H1 (cell line): ENCODE results near the gene MRPL52. TPM values are rescaled to one million over a fixed set of nuclear protein-coding genes. Genes with fewer than 3 reads are reported as not detected.

ENCODE experiments used
- CTCF ChIA-PET: fragments of 300-600 bp; sonication (Branson Sonifier 250); formaldehyde crosslinking; loops from one replicate; lab custom pipeline; 2021; ENCODE audit not compliant: partially characterized antibody; lab: Charles Lee
- POLR2A ChIA-PET: fragments of 300-600 bp; sonication (Branson Sonifier 250); formaldehyde crosslinking; loops from one replicate; lab custom pipeline; 2021; ENCODE audit warnings: inconsistent platforms; ENCODE audit not compliant: partially characterized antibody; lab: Charles Lee
- DNase-seq, 2 experiments: peaks; one replicate each; pipeline versions ENCODE4 v3.0.0 to v3.0.0-alpha.2; 2010 to 2022; ENCODE audit warnings: low spot score in 2 of 2, low read depth in 1 of 2, mixed read lengths in 1 of 2
- FAIRE-seq: peaks from 2 replicates; lab custom pipeline; 2011; peaks lifted over from hg19 to GRCh38; lab: Jason Lieb, UNC
- H2AFZ ChIP-seq: 2 replicates; pipeline ENCODE4 v1.8.1; 2012; ENCODE audit warnings: low read length, inconsistent platforms
- H2AK5ac ChIP-seq: 2 replicates; pipeline ENCODE4 v1.6.1; 2013; ENCODE audit warnings: low read depth, low read length
- H2BK120ac ChIP-seq: replicated peaks from 2 replicates; pipeline ENCODE3; 2013; ENCODE audit warnings: low read depth, low read length, inconsistent platforms
- H2BK12ac ChIP-seq: 2 replicates; pipeline ENCODE4 v1.6.1; 2013; ENCODE audit warnings: low read depth, low read length
- H2BK15ac ChIP-seq: 2 replicates; pipeline ENCODE4 v1.6.1; 2013; ENCODE audit warnings: low read length
- H2BK20ac ChIP-seq: 2 replicates; pipeline ENCODE4 v1.6.1; 2013; ENCODE audit warnings: low read length
- H2BK5ac ChIP-seq: 2 replicates; pipeline ENCODE4 v1.6.1; 2013; ENCODE audit warnings: low read depth, low read length
- H3K14ac ChIP-seq: 2 replicates; pipeline ENCODE4 v1.6.1; 2013; ENCODE audit warnings: inconsistent platforms; ENCODE audit not compliant: insufficient read length
- H3K18ac ChIP-seq: 2 replicates; pipeline ENCODE4 v1.6.1; 2013; ENCODE audit warnings: low read length; ENCODE audit errors: extremely low read depth
- H3K23ac ChIP-seq: 2 replicates; pipeline ENCODE4 v1.6.1; 2013; ENCODE audit warnings: inconsistent platforms; ENCODE audit not compliant: insufficient read length
- H3K23me2 ChIP-seq: 2 replicates; pipeline ENCODE4 v1.6.1; 2013; ENCODE audit warnings: low read depth, low read length
- H3K27ac ChIP-seq: 2 replicates; pipeline ENCODE4 v1.6.1; 2011; ENCODE audit warnings: low read depth, low read length, inconsistent platforms
- H3K27me3 ChIP-seq, 4 experiments: replicated peaks in 1 of 4; 1 replicate in 1 of 4; 2 replicates in 3 of 4; pipeline versions ENCODE4 v1.6.1 to v1.8.1; 2011 to 2013; ENCODE audit warnings: low read length in 3 of 4, mild to moderate bottlenecking in 3 of 4, inconsistent platforms in 2 of 4, mixed read lengths in 2 of 4, moderate library complexity in 1 of 4; ENCODE audit not compliant: control insufficient read depth in 3 of 4, insufficient read depth in 3 of 4; ENCODE audit errors: extremely low read depth in 1 of 4
- H3K36me3 ChIP-seq, 4 experiments: 2 replicates each; pipeline versions ENCODE4 v1.6.1 to v1.8.1; 2011 to 2013; ENCODE audit warnings: mild to moderate bottlenecking in 4 of 4, low read length in 3 of 4, moderate library complexity in 2 of 4, control low read depth in 1 of 4, inconsistent platforms in 1 of 4; ENCODE audit not compliant: insufficient read depth in 4 of 4, control insufficient read depth in 2 of 4
- H3K4ac ChIP-seq: replicated peaks from 2 replicates; pipeline ENCODE3; 2013; ENCODE audit warnings: low read length, low read depth, mixed read lengths, inconsistent platforms; ENCODE audit not compliant: insufficient read length
- H3K4me1 ChIP-seq, 4 experiments: replicated peaks in 1 of 4; 1 replicate in 1 of 4; 2 replicates in 3 of 4; pipeline versions ENCODE4 v1.6.1 to v1.8.1; 2011 to 2013; ENCODE audit warnings: low read length in 3 of 4, inconsistent platforms in 2 of 4, mixed read lengths in 1 of 4; ENCODE audit not compliant: insufficient read depth in 4 of 4, control insufficient read depth in 3 of 4
- H3K4me2 ChIP-seq, 2 experiments: 2 replicates each; pipeline versions ENCODE4 v1.6.1 to v1.8.1; 2011 to 2013; ENCODE audit warnings: low read depth in 2 of 2, low read length in 2 of 2, control low read depth in 1 of 2, inconsistent platforms in 1 of 2, mild to moderate bottlenecking in 1 of 2; ENCODE audit not compliant: insufficient read depth in 1 of 2
- H3K4me3 ChIP-seq, 4 experiments: fragments of 200-600, 300-600 bp in 1 of 4; sonication (generic), shearing (Covaris generic), sonication (Bioruptor Twin) in 1 of 4; 2 replicates each; pipeline versions ENCODE4 v1.5.1 to v1.8.1; 2011 to 2016; ENCODE audit warnings: low read length in 4 of 4, low read depth in 3 of 4, control low read depth in 2 of 4, inconsistent platforms in 2 of 4, mild to moderate bottlenecking in 2 of 4, mixed read lengths in 1 of 4, moderate library complexity in 1 of 4; ENCODE audit not compliant: insufficient read depth in 2 of 4; ENCODE audit errors: extremely low read depth in 1 of 4
- H3K56ac ChIP-seq: replicated peaks from 2 replicates; pipeline ENCODE3; 2013; ENCODE audit warnings: low read depth, mild to moderate bottlenecking, mixed read lengths, low read length, inconsistent platforms; ENCODE audit not compliant: insufficient read length
- H3K79me1 ChIP-seq: 2 replicates; pipeline ENCODE4 v1.6.1; 2013; ENCODE audit warnings: low read depth, low read length, control low read depth
- H3K79me2 ChIP-seq, 2 experiments: 2 replicates each; pipeline versions ENCODE4 v1.6.1 to v1.8.1; 2012 to 2013; ENCODE audit warnings: low read length in 2 of 2, mild to moderate bottlenecking in 2 of 2, inconsistent platforms in 1 of 2; ENCODE audit not compliant: insufficient read depth in 2 of 2, control insufficient read depth in 1 of 2
- H3K9ac ChIP-seq, 4 experiments: replicated peaks in 1 of 4; 1 replicate in 1 of 4; 2 replicates in 3 of 4; pipeline versions ENCODE4 v1.6.1 to v1.8.1; 2011 to 2013; ENCODE audit warnings: low read depth in 3 of 4, low read length in 3 of 4, control low read depth in 2 of 4, mild to moderate bottlenecking in 2 of 4, moderate library complexity in 2 of 4, inconsistent platforms in 1 of 4; ENCODE audit errors: extremely low read depth in 1 of 4
- H3K9me3 ChIP-seq, 2 experiments: 2 replicates each; pipeline versions ENCODE4 v1.6.1 to v1.8.1; 2012 to 2013; ENCODE audit warnings: mild to moderate bottlenecking in 2 of 2, moderate library complexity in 2 of 2, control low read depth in 1 of 2, inconsistent platforms in 1 of 2, low read depth in 1 of 2, low read length in 1 of 2, mixed read lengths in 1 of 2; ENCODE audit not compliant: insufficient read depth in 2 of 2
- H4K20me1 ChIP-seq, 2 experiments: replicated peaks in 1 of 2; 2 replicates each; pipeline versions ENCODE3 to v1.8.1; 2011 to 2013; ENCODE audit warnings: inconsistent platforms in 2 of 2, low read length in 2 of 2, mild to moderate bottlenecking in 1 of 2; ENCODE audit not compliant: insufficient read depth in 2 of 2, control insufficient read depth in 1 of 2
- H4K5ac ChIP-seq: 2 replicates; pipeline ENCODE4 v1.6.1; 2013; ENCODE audit warnings: low read length, low read depth, mixed read lengths, inconsistent platforms; ENCODE audit not compliant: insufficient read length
- H4K8ac ChIP-seq: 2 replicates; pipeline ENCODE4 v1.8.0; 2013; ENCODE audit warnings: mild to moderate bottlenecking, moderate library complexity, low read length, inconsistent platforms; ENCODE audit not compliant: insufficient read depth; ENCODE audit errors: extremely low read depth
- H4K91ac ChIP-seq: replicated peaks from 2 replicates; pipeline ENCODE3; 2013; ENCODE audit warnings: low read length, mixed read lengths, inconsistent platforms; ENCODE audit not compliant: insufficient read length
- ASH2L ChIP-seq: fragments of 200-600, 300-600 bp; sonication (generic); IDR thresholded peaks from one replicate; pipeline ENCODE4 v1.7.1; 2017; ENCODE audit warnings: low read length
- CHD1 ChIP-seq: IDR thresholded peaks from 2 replicates; pipeline ENCODE4 v1.6.1; 2012; ENCODE audit warnings: low read depth, low read length, improper control_type of control experiment
- CREB1 ChIP-seq: IDR thresholded peaks from 2 replicates; pipeline ENCODE4 v1.6.1; 2012; ENCODE audit warnings: inconsistent platforms
- EGR1 ChIP-seq: IDR thresholded peaks from 2 replicates; pipeline ENCODE4 v1.6.1; 2011; ENCODE audit warnings: low read depth, low read length, borderline replicate concordance
- HDAC2 ChIP-seq, 2 experiments: fragments of 300-600 bp in 1 of 2; sonication (generic) in 1 of 2; IDR thresholded peaks; 2 replicates each; pipeline ENCODE4 v1.6.1; 2011 to 2012; ENCODE audit warnings: low read depth in 2 of 2, low read length in 2 of 2, mild to moderate bottlenecking in 2 of 2, moderate library complexity in 2 of 2, borderline replicate concordance in 1 of 2, inconsistent platforms in 1 of 2
- KDM1A ChIP-seq: fragments of 200-600, 300-600 bp; sonication (generic); IDR thresholded peaks from 2 replicates; pipeline ENCODE4 v1.7.1; 2016; ENCODE audit warnings: mild to moderate bottlenecking, low read length, borderline replicate concordance
- NRF1 ChIP-seq: IDR thresholded peaks from 2 replicates; pipeline ENCODE4 v1.6.1; 2011; ENCODE audit warnings: mild to moderate bottlenecking, low read depth, low read length, improper control_type of control experiment
- SIN3A ChIP-seq, 2 experiments: IDR thresholded peaks in 1 of 2; conservative IDR thresholded peaks in 1 of 2; 2 replicates each; pipeline ENCODE4 v1.6.1; 2011 to 2012; ENCODE audit warnings: low read length in 2 of 2, improper control_type of control experiment in 1 of 2, low read depth in 1 of 2, mild to moderate bottlenecking in 1 of 2
- SIRT6 ChIP-seq: IDR thresholded peaks from one replicate; pipeline ENCODE4 v1.7.1; 2012; ENCODE audit warnings: low read length, inconsistent platforms
- TAF1 ChIP-seq: IDR thresholded peaks from 2 replicates; pipeline ENCODE4 v1.6.1; 2011; ENCODE audit warnings: mild to moderate bottlenecking, low read depth, low read length
- TAF7 ChIP-seq: optimal IDR thresholded peaks from 2 replicates; pipeline ENCODE3; 2011; ENCODE audit warnings: low read depth, mild to moderate bottlenecking, inconsistent platforms, low read length, moderate library complexity, borderline replicate concordance
- WGBS, 2 experiments: shearing (Covaris generic) in 1 of 2; methylation state at CpG; one replicate each; pipeline versions ENCODE4 v1.1.6 to v1.1.7; 2013 to 2015; ENCODE audit warnings: low lambda C conversion rate in 2 of 2, mixed read lengths in 2 of 2, inconsistent platforms in 1 of 2, low coverage in 1 of 2, missing lambda C conversion rate in 1 of 2; ENCODE audit not compliant: insufficient replicate concordance in 2 of 2, insufficient coverage in 1 of 2, insufficient read length in 1 of 2; ENCODE audit errors: extremely low coverage in 1 of 2, missing lambda C conversion rate in 1 of 2; 5-methylcytosine and 5-hydroxymethylcytosine counted together
- polyA plus RNA-seq, 7 experiments: library from polyadenylated mRNA; depleted of rRNA in 3 of 7; stranded (reverse) in 5 of 7; unstranded in 2 of 7; fragments of >200 nt in 5 of 7; fragments of 200-250 nt in 2 of 7; gene quantifications; 1 replicate in 5 of 7; 2 replicates in 1 of 7; 4 replicates in 1 of 7; pipeline versions ENCODE4 v1.2.1 to v1.2.3, GENCODE V29; 2011 to 2013; ENCODE audit warnings: missing spikeins in 2 of 7, mixed read lengths in 2 of 7
- total RNA-seq: library from RNA; stranded (reverse); fragmentation: NEBNext Ultra II Directional; extraction: Animal tissue kit (Norgen Biotek cat#: 25700); gene quantifications from 2 replicates; pipeline ENCODE4 v1.2.1, GENCODE V29; 2021
- TF ChIP-seq, protein P1 (sequence below): IDR thresholded peaks from 2 replicates; pipeline ENCODE4 v1.6.1; 2011; ENCODE audit warnings: low read length, improper control_type of control experiment

Gene MRPL52
- total and polyA plus RNA-seq, 2 of the 8 experiments (the other 6 are each of a cell fraction or from before 2014, with no cell fraction given): 70.5 to 176 TPM

DNA sequence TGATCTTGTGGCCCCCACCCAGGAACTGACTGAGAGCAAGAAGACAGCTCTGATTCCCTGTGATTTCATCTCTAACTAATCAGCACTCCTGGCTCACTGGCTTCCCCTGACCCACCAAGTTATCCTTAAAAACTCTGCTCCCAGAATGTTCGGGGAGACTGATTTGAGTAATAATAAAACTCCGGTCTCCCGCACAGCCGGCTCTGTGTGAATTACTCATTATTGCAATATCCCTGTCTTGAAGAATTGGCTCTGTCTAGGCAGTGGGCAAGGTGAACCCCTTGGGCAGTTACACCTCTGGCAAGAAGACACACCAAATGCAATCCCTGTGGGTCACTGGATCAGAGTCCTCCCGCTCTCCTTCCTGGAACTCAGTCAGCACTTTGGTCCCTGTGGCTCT is 35.7 kb upstream of the MRPL52 start:
- CTCF ChIA-PET: interaction anchor here (0.6 to 53.1 kb wide), 8 partner anchors 10 to 136 kb away, joined by 3 to 1562 read pairs (median 4); partner anchors contain the start of genes LRP10, MMP14 and REM2
- no peak for FAIRE-seq
- TF ChIP-seq TAF7 (no peak), ASH2L (no peak), TAF1 (no peak), NRF1 (no peak), SIRT6 (no peak), CHD1 (no peak), SIN3A (conservative IDR thresholded peaks at IDR 0.05 in 1 of 2, IDR thresholded peaks at IDR 0.05 in 1 of 2; ENCODE audit: low read depth in 1 of 2, low read length in 2 of 2) (no peak), KDM1A (no peak), CREB1 (no peak), HDAC2 (IDR thresholded peaks at IDR 0.05; ENCODE audit: borderline replicate concordance in 1 of 2, low read depth in 2 of 2, low read length in 2 of 2) (no peak), EGR1 (no peak)
- TF ChIP-seq, protein P1, sequence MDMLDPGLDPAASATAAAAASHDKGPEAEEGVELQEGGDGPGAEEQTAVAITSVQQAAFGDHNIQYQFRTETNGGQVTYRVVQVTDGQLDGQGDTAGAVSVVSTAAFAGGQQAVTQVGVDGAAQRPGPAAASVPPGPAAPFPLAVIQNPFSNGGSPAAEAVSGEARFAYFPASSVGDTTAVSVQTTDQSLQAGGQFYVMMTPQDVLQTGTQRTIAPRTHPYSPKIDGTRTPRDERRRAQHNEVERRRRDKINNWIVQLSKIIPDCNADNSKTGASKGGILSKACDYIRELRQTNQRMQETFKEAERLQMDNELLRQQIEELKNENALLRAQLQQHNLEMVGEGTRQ: no peak

More for the DNA sequence above, 35.7 kb upstream of the MRPL52 start:
- H2AK5ac ChIP-seq: no peak overlapping the region
- H2BK20ac ChIP-seq: no peak overlapping the region
- H4K91ac ChIP-seq: no peak overlapping the region
- no peaks in the 10 kb centered on the region for H3K27me3 ChIP-seq
- POLR2A ChIA-PET: no interaction called here
- H2BK12ac ChIP-seq: no peak overlapping the region
- no peak for DNase-seq
- H3K23me2 ChIP-seq: no peaks in the 10 kb centered on the region
- H2BK15ac ChIP-seq: no peak overlapping the region
- no peak overlapping the region for H4K5ac ChIP-seq
- no peak overlapping the region for H3K4me3 ChIP-seq
- H3K23ac ChIP-seq: no peak overlapping the region
- 73% methylated on average over 5 of the region's 5 CpGs; no CpG with 5 or more reads in 1 of the 2 experiments for WGBS, 2 experiments
- peaks cover 0 to 4% of the 10 kb centered on the region in 2 experiments; a peak in 1 of 4 replicates for H3K9me3 ChIP-seq
- no peak overlapping the region for H3K4me2 ChIP-seq
- H2BK5ac ChIP-seq: no peak overlapping the region
- H3K14ac ChIP-seq: no peak overlapping the region
- no peak overlapping the region for H3K9ac ChIP-seq
- no peaks in the 10 kb centered on the region for H4K20me1 ChIP-seq
- no peaks in the 10 kb centered on the region for H3K36me3 ChIP-seq
- peaks cover 2 to 11% (median 6%) of the 10 kb centered on the region in 4 experiments for H3K4me1 ChIP-seq
- H3K4ac ChIP-seq: no peak overlapping the region
- H2BK120ac ChIP-seq: no peak overlapping the region
- H2AFZ ChIP-seq: no peak overlapping the region
- no peak overlapping the region for H3K18ac ChIP-seq
- no peaks in the 10 kb centered on the region for H3K79me1 ChIP-seq
- no peak overlapping the region for H3K27ac ChIP-seq
- no peak overlapping the region for H3K56ac ChIP-seq
- no peak overlapping the region for H4K8ac ChIP-seq
- H3K79me2 ChIP-seq: no peaks in the 10 kb centered on the region
